ENCODE data around the gene KIAA0040.

KIAA0040 gene

DNA sequence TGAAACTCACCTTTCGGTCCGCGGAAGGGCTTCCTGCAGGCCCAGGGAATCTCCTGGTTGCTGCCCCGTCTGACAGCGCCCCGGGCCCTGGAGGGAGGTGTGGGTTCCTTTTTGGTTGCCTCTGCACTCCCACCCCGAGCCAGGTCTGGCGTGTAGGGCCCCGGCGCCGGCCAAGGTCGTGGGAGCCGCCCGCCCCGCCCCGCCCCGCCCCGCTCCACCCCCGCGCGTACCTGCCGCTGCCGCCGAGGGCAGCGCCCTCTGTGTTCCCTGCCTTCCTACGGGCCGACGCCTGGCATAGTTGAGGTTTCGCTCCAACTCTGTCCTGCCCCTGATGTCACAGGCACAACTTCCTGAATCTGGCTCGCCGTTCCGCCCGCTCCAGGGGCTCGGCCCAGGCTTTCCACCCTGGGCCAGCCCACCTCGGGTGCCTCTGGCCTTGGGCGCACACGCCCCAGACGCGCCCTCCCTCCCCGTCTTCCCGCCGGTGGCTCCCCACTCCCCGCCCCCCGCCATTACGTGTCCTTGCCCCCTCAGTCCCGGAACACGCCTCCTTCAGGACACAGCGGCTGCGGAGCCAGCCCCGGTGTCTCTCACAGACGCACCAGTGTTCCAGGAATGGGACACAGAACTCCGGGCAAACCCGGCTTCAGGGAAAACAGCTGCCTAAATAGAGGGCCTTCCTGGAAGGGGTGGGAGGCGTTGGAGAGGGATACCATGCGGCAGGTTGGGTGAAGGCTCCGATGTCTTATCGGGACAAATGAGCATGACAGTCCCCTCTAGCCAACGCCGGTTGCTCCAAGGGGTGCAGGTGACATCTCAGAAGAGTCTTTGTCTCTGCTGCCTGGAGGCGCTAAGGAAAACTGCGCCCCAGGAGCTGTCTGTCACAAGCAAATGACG lies at the start of gene KIAA0040:
TSS of gene KIAA0040 (minus strand) at position 147 of the 897 bp plus-strand sequence. CDS start 31,763 bp downstream, outside the sequence.
- in situ Hi-C loops (cut with MboI; ENCODE audit: low sequenced_read_pairs): no loop called here

DNA sequence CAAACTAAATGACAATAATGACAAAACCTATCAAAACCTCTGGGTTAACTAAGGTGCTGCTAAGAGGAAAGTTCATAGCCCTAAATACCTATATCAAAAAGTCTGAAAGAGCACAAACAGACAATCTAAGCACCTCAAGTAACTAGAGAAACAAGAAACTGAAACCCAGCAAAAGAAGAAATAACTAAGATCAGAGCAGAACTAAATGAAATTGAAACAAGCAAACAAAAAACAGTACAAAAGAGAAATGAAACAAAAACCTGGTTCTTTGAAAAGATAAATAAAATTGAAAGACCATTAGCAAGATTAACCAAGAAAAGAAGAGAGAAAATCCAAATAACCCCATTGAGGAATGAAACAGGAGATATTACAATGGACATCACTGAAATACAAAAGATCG lies 44.8 kb upstream of the KIAA0040 start:
- in situ Hi-C loops (cut with MboI; ENCODE audit: low sequenced_read_pairs): no loop called here

DNA sequence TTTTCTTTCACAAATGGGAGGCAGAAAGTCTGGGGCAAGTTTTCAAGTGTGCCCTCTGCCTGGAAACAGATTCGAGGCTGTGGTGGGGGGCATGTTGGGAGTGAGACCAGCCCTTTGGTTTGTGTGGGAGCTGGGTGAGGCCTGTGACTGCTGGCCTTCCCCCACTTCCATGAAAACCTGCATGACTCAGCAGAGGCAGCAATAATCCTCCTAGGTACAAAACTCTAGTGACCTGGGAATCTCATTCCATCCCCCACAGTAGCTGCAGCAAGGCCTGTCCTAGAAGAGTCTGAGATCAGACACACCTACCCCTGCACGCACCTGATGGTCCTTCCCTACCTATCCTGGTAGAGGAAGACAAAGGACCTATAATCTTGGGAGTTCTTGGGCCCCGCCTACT lies 42.1 kb upstream of the KIAA0040 start:
- in situ Hi-C loops (cut with MboI; ENCODE audit: low sequenced_read_pairs): no loop called here

DNA sequence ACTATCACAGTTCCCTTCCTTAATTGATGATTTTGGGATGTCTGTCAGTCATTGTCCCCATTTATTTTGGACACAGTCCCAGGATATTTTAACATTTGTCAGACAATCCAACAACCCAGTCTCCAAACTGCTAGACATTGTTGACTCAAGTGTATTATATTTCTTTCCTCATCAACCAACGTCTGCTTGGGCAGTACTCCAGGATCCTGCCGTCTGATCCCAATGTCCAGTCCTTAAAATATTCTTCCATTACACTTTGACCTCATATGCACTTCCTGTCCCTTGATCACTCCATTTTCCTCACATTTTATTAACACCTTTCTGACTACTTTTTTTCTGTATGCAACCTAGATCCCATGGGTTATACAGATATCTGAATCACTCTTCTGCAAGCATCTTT lies 39.8 kb upstream of the KIAA0040 start:
- in situ Hi-C loops (cut with MboI; ENCODE audit: low sequenced_read_pairs): no loop called here

DNA sequence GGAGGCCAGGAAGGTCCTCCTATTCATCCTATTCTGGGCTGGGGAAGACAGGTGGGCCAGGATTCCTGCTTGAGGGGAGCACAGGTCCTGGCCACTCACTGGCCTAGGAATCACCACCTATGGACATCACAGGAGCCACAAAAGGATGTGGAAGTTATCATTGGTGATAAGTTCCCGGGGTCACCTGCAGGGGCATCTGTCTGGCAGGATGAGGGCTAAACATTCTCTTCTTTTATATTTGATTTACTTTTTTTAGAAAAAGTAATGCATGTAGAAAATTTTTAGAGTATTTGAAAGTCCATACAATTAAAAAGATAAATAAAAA lies 33.2 kb upstream of the KIAA0040 start:
- in situ Hi-C loops (cut with MboI; ENCODE audit: low sequenced_read_pairs): no loop called here

DNA sequence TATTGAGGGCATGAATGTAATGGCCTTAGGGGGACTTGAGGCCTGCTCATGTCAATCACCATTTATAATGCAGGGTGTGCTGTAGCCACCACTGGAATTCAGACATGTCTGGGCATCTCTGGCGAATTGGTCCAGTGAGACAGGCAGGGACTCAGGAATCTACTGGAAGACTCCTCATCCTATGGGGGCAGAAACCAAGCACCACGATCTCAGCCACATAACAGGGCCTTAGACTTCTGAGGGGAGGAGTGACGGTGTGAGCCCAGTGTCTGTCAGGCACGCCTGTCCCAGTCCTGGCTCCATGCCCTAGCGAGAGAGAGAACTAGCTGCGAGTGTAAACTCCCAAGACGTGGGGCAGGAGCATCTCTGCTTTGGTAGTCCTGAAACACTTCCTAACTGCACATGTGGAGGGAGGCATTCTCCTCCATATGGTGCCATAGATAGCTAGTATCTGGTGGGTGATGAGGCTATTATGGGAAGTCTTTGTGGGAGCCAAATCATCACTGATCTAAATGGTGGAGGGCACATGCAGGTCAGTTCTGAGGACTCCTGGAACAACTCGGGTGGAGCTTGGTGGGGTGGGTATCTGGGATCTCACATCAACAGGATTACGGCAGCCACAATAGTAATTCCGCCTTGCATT lies 29.8 kb upstream of the KIAA0040 start:
- in situ Hi-C loops (cut with MboI; ENCODE audit: low sequenced_read_pairs): no loop called here

DNA sequence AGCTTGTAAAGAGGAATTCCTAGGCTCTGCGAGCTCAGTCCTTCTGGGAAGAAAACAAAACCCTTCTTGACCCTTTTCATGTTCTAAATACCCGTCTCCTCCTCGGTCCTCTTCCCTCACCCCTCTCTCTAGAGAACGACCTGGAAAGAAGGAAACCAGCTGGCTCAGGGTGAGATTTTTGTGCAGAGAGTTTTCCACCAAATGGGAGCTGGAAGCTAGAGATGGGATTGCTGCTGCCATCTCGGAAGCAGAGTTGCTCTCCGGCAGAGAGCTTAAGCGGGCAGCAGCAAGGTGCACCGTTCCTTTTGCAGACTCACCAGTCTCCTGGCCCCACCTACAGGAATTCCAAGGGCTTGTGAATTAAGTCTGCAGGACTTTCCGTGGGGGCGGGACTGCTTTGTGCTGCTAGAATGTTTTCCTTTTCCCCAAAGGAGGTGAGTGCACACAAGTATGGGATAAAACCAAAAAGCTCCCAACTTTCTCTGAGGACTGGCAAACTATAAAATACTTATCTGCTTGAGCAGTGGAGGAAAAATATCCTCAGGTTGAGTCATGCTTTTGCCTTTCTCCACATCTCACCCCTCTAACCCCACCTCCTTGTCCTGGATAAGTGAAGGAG lies 29.1 kb upstream of the KIAA0040 start:
- in situ Hi-C loops (cut with MboI; ENCODE audit: low sequenced_read_pairs): no loop called here

DNA sequence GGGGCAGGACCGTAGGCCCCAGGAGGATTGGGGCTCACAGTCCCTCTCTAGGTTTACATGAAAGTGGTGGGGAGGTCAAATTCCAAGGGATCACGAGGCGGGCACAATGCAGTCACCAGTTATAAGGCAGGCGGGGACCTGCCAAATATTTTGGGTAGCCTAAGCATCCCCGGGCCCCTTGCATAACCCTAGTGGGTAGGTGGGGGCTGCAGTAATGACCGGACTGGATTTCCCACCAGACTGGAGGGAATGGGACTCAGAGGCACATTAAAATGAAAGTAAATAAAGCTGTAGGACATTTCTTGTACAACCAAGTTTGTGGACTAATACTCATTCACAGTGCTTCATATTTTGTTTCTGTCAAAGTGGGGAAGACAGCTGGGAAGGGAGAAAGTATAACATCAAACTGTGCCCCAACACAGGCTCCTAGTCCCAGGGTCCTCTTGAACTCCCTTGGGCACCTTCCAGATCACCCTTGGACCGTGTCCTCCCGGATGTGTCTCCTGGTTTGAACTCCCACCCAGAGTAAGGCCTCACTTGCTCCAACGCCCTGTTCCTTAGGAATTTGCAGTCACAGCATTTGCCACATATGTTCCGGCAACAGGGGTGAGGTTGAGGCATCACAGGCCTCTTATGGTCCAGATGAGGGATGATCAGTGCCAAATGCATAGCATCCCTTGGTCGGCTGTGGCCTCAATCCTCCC lies 28.4 kb upstream of the KIAA0040 start:
- in situ Hi-C loops (cut with MboI; ENCODE audit: low sequenced_read_pairs): no loop called here

DNA sequence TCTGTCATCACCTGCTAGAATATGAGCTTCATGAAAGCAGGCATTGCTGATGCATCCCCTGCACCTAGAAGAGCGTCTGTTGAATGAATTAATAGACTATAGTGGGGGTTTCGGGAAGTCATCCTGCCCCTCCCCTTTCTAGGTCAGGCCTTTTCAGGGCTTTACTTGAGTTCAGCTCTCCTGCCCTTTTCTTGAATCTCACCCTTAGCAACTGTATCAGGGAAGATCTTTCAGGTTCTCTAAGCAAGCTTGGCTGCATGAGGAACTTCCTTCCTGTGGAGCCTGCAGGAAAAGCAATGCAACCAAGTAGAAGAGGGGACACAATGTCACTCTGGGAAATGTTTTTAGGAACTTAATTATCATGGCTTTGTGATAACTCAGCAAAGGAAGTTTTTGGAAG lies 27.2 kb upstream of the KIAA0040 start:
- in situ Hi-C loops (cut with MboI; ENCODE audit: low sequenced_read_pairs): no loop called here

DNA sequence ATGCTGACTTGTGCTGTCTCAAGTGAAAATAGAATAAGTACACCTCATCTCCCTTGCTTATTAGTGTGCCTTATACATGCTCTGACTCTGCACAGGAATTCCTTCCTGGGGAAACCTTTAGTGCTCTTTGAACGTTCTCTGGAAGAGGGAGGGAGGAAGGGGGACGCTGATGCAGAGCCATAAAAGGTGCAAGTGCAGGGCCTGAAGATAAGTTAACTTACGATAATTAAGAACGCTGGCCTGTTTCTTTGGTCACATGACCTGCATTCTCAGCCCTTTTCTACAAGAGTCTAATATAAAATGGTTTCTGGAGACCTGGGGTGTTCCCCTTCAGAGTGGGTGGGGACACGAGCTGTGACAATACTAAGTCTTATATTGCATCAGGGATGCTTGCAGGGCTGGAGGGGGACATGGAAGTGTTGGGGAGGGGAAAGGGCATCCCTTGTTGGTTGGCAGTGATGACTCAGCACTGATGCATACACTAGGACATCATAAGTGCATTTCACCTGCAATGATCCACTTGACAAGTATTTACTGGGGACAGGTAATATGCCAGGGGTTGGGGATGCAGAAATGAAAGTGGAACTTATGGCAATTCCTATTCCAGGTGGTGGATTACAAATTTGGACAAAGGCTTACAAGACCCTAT lies 26.3 kb upstream of the KIAA0040 start:
- in situ Hi-C loops (cut with MboI; ENCODE audit: low sequenced_read_pairs): no loop called here

DNA sequence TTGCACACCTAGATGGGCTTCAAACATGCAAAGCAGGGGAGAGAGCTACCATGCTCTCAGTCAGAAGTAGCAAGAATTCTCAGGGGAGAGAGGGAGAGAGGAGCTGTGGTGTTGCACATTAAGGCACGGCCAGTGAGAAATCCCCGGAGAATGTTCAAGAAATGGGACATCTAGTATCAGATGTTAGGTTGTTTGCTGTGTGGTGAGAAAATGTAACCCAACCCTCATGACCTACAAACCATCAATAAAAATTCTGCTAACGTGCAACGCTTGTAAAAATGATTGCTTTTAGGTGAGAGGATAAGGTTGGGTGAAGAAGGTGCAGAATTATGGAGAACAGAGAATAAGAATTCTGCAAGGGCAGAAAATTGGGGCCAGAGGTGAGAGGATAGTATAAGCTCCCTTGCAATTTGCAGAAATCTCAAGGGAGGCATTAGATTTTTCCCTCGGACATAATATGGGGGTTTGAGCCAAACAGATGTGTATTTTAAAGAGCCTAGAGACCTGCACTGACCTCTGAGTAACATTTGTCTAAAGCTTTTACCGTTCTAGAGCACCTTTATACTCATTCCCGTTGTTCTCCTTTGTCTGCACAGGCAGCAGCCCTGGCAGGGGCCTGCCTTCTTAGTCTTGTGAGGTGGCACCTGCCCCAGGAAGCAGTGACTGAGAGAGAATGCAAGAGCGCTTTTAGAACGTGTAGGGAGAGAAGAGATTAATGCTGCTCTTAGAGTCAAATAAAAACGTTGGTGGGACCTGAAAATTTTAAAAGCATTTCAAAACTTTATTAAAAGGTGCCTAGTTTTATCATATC lies 25.4 kb upstream of the KIAA0040 start:
- in situ Hi-C loops (cut with MboI; ENCODE audit: low sequenced_read_pairs): no loop called here

DNA sequence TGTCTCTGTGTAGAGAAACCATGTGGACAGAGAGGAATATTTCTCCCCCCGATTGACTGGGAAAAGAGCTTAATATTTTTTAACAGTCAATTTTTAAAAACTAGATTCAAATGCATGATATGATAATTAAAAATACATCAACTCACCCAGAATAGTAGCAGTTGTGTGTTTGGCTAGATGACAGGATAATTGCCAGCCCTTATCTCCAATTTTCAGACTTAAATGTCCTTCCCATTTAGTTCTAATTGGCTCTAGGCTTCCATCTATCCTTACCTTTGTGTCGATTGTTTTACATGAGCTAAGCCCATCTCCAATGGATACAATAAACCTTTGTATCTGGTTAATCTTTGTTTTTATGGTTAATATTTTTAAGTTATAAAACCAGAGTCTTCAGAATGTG lies 23.9 kb upstream of the KIAA0040 start:
- in situ Hi-C loops (cut with MboI; ENCODE audit: low sequenced_read_pairs): no loop called here

DNA sequence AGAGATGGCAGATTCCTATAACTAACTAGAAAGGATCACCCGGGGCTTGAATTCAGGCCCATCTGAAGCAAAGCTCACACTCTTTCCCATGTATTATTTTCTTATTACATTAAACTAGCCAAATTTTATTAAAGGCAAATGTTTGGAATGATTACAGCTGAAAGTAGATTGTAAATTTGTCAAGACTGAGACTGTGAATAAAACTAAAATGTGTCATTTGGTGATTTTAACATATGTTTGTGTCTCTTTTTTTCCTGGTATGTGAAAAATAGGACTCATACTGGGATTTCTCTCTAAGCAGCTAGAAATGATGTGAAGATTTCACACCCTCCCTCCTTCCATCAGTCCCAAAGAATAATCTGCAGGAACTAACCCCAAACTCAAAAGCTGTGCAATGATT lies 19.1 kb upstream of the KIAA0040 start:
- in situ Hi-C loops (cut with MboI; ENCODE audit: low sequenced_read_pairs): no loop called here

DNA sequence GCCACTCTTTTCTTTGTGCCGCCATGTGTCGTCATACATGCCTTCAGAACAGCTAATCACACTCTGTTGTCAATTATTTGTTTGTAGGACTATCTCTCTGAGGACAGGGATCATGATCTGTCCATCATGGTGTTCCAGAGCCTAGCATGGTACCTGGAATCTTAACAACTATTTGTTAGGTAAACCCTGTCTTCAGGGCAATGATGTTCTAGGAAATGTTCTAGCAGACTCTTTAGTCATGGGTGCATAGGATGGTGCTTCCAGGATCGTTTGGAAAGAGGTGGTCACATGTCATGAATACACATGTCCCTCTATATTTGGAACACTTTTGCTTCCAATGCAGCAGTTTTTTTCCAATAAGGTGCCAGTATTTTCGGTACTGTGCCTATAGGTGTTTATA lies 18.2 kb upstream of the KIAA0040 start:
- in situ Hi-C loops (cut with MboI; ENCODE audit: low sequenced_read_pairs): no loop called here

DNA sequence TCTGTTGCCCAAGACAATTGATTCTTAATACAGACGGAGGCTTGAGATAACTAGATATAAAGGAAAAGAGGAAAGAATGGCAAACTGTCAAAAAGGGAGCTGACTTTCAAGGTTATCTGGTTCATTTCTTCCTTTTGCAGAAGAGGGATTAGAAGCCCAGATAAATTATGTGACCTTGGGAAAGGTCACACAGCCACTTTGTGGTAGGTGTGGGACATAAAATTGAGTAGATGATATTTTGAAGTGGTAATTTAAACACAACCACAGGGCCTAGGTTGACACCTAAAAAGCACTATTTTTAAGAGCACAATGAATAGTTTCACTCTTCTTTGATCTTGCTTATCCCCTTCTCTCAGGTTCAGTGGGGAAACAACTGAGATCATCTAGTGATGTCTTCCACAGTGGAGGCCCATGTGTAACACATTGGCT lies 16.9 kb upstream of the KIAA0040 start:
- in situ Hi-C loops (cut with MboI; ENCODE audit: low sequenced_read_pairs): no loop called here

DNA sequence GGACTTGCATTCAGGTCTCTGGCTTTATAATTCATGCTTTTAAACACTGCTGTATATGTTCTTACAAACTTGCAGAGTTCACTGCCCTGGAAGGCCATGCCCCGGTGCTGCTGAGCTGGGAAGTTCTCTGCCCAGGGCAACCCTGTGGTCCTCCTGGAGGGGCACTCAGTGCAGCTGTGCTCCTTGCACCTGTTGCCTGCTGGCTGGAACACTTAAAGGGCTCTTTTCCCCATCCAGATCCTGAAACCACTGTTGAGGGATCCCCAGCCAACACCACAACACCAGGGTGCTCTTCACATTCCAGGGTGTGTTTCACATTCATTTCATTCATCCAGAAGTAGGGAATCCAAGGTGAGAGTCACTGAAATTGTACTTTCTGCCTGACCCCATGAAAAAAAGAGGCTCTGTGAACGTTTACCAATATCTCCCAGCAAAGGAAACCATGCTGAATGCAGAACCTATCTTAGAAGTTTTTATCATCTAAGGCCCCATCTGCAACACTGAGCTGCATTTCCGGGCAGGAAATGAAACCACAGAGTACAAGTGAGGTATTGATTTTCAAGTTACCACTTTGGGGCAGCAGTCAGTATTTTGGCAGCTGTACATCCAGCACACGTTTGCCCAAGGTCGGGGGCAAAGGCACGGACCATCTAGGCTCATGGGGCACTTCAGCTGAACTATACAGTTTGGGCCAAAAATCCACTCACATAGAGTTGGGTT lies 16.4 kb upstream of the KIAA0040 start:
- in situ Hi-C loops (cut with MboI; ENCODE audit: low sequenced_read_pairs): no loop called here

DNA sequence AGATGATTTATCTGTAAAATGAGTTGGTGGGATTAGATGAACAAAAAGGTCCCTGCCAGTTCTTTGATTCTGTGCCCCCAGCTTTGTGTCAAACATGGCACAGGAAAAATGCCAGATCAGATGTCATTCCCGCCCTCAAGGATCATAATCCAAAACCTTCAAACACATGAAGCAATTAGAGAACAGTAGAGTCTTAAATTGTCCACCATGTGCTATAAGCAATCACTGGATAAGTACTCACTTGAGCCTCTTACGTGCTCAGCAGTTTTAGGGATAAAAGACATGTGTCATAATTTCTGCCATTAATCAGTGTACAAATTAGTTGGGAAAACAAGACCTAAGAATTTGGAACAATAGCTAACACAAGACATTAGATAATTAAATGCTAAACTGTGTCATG lies 15.4 kb upstream of the KIAA0040 start:
- in situ Hi-C loops (cut with MboI; ENCODE audit: low sequenced_read_pairs): no loop called here

DNA sequence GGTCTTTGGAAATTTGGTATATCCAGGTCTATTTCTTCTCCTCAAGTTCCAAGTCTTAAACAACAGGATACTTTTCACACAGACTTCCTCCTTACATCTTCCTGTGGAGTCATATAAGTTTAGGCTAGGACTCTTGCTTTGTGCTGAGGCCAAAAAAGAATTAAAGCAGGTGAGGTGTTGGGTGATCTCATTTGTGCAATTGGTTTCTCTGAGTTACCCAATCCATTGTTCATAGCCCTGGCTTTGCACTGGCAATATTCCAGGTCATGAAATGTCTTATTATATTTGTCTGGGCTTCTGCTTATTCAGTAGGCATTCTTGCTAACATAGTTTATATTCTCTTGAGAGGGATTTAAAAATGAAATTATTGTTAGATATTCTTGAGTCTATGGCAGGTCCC lies 14.1 kb upstream of the KIAA0040 start:
- in situ Hi-C loops (cut with MboI; ENCODE audit: low sequenced_read_pairs): no loop called here

DNA sequence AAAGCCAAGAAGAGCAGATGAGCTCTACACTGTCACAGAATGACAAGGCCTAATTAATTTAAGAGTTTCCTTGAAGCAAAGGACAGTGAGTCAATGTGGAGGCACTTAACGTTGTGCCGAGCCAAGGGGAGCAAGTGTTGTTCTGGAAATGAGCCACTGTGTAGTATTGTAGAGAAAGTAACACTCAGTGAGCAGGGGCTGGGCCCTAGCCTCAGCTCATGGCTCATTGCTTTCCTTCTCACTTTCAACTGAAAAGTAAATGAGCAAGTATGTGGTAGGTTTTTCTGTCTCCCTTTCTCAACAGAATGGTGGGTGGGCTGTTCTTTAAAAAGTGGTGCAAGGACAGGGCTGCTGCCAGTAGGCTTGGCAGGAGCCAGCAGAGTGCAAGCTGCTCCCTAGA lies 11.8 kb upstream of the KIAA0040 start:
- in situ Hi-C loops (cut with MboI; ENCODE audit: low sequenced_read_pairs): no loop called here

All from HL-60/S4 (cell line).